ENCODE data around the gene YTHDC2. TPM values are rescaled to one million over a fixed set of nuclear protein-coding genes. Genes with fewer than 3 reads are reported as not detected.

YTHDC2 gene
- total RNA-seq, 2 experiments from 2014 or later = 40.3 to 60.1 TPM

DNA sequence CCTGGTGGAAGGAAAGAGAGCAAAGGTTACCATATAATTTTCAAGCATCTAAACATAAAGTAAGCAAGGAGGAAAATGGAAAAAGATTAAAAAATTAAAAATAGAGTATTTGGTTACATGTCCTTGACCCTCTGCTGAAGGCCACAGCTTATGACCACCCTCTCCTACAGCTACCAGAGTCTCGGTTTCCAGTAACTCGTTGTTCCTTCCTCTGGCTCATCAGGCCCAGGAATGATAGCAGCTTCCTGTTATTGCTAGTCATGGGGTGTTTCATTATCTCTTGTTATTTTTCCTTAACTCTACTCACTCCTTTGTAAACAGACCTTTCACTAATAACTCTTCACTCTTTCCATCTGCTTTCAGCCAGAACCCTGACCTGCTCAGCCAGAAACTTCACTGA lies 102.2 kb downstream of the YTHDC2 start:
- H3K4me3 ChIP-seq (ENCODE audit: low read depth, low read length, poor library complexity, severe bottlenecking) = no peak overlapping the region
- BruUV-seq (replicated peaks) = no TSS peak
- TF ChIP-seq CTCF (conservative IDR thresholded peaks at IDR 0.05; ENCODE audit: low read length) (no peak), EZH2phosphoT487 (IDR thresholded peaks at IDR 0.05; ENCODE audit: borderline replicate concordance, low read depth, low read length) (no peak)
- no peak overlapping the region for H3K4me2 ChIP-seq (ENCODE audit: low read length)
- H3K79me2 ChIP-seq (ENCODE audit: insufficient read depth, low read depth, low read length) = no peaks in the 10 kb centered on the region
- POLR2A ChIA-PET = interaction anchor here (0.5 to 0.7 kb wide), 2 partner anchors 101 to 1268 kb away, joined by 3 read pairs; no protein-coding TSS in a partner anchor
- no peaks in the 10 kb centered on the region for H3K9me2 ChIP-seq (ENCODE audit: insufficient read depth, low read length)
- CTCF ChIA-PET (ENCODE audit: unreplicated experiment) = no interaction called here
- no peaks in the 10 kb centered on the region for H3K9me3 ChIP-seq (ENCODE audit: low read length)
- H3K4me1 ChIP-seq (ENCODE audit: insufficient read depth, low read length, poor library complexity, severe bottlenecking) = no peaks in the 10 kb centered on the region
- H3K27ac ChIP-seq (ENCODE audit: low read depth, low read length, poor library complexity, severe bottlenecking) = no peak overlapping the region
- no peaks in the 10 kb centered on the region for H4K20me1 ChIP-seq (ENCODE audit: insufficient read depth, low read length)
- no peaks in the 10 kb centered on the region for H3K36me3 ChIP-seq (ENCODE audit: insufficient read depth, low read length)
- intact Hi-C loops (cut with micrococcal nuclease; ENCODE audit: unreplicated experiment) = no loop called here
- no peak for DNase-seq (ENCODE audit: low spot score)
- no peak overlapping the region for H2AFZ ChIP-seq (ENCODE audit: low read length)

DNA sequence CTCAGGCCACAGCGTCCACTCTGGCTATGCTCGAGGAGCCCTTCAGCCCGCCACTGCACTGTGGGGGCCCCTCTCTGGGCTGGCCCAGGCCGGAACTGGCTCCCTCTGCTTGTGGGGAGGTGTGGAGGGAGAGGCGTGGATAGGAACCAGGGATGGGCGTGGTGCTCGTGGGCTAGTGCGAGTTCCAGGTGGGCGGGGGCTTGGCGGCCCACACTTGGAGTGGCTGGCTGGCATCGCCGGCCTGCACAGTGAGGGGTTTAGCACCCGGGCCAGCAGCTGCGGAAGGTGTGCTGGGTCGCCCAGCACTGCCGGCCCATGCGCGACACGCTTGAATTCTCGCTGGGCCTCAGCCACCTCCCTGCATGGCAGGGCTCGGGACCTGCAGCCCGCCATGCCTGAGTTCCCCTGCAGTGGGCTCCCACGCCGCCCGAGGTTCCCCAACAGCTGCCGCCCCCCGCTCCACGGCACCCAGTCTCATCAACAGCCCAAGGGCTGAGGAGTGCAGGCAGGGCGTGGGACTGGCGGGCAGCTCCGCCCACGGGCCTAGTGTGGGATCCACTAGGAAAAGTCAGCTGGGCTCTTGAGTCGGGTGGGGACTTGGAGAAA lies 103.8 kb downstream of the YTHDC2 start:
- intact Hi-C loops (cut with micrococcal nuclease; ENCODE audit: unreplicated experiment) = no loop called here
- Histone ChIP-seq H3K9me2 (ENCODE audit: insufficient read depth, low read length) (no peaks in the 10 kb centered on the region), H3K79me2 (ENCODE audit: insufficient read depth, low read depth, low read length) (no peaks in the 10 kb centered on the region), H3K4me2 (ENCODE audit: low read length) (no peak overlapping the region), H3K27ac (ENCODE audit: low read depth, low read length, poor library complexity, severe bottlenecking) (no peak overlapping the region), H3K36me3 (ENCODE audit: insufficient read depth, low read length) (no peaks in the 10 kb centered on the region), H3K9me3 (ENCODE audit: low read length) (no peaks in the 10 kb centered on the region), H3K4me1 (ENCODE audit: insufficient read depth, low read length, poor library complexity, severe bottlenecking) (no peaks in the 10 kb centered on the region), H4K20me1 (ENCODE audit: insufficient read depth, low read length) (no peaks in the 10 kb centered on the region), H2AFZ (ENCODE audit: low read length) (no peak overlapping the region), H3K4me3 (ENCODE audit: low read depth, low read length, poor library complexity, severe bottlenecking) (no peak overlapping the region)
- TF ChIP-seq CTCF (conservative IDR thresholded peaks at IDR 0.05; ENCODE audit: low read length) (no peak), EZH2phosphoT487 (IDR thresholded peaks at IDR 0.05; ENCODE audit: borderline replicate concordance, low read depth, low read length) (no peak)
- CTCF ChIA-PET (ENCODE audit: unreplicated experiment) = no interaction called here
- no peak for DNase-seq (ENCODE audit: low spot score)
- POLR2A ChIA-PET = interaction anchor here (0.7 kb wide), 1 partner anchor 9 kb away, joined by 5 read pairs; no protein-coding TSS in a partner anchor
- no TSS peak for BruUV-seq (replicated peaks)

GRCh38 chr5:113632996-113633395 lies 119.5 kb downstream of the YTHDC2 start:
- Histone ChIP-seq H3K36me3 (ENCODE audit: insufficient read depth, low read length) (no peaks in the 10 kb centered on the region), H3K27ac (ENCODE audit: low read depth, low read length, poor library complexity, severe bottlenecking) (no peak overlapping the region), H4K20me1 (ENCODE audit: insufficient read depth, low read length) (no peaks in the 10 kb centered on the region), H3K4me1 (ENCODE audit: insufficient read depth, low read length, poor library complexity, severe bottlenecking) (no peaks in the 10 kb centered on the region), H3K9me2 (ENCODE audit: insufficient read depth, low read length) (no peaks in the 10 kb centered on the region), H3K9me3 (ENCODE audit: low read length) (no peaks in the 10 kb centered on the region), H3K4me2 (ENCODE audit: low read length) (no peak overlapping the region), H3K4me3 (ENCODE audit: low read depth, low read length, poor library complexity, severe bottlenecking) (no peak overlapping the region), H2AFZ (ENCODE audit: low read length) (no peak overlapping the region), H3K79me2 (ENCODE audit: insufficient read depth, low read depth, low read length) (no peaks in the 10 kb centered on the region)
- TF ChIP-seq CTCF (conservative IDR thresholded peaks at IDR 0.05; ENCODE audit: low read length) (no peak), EZH2phosphoT487 (IDR thresholded peaks at IDR 0.05; ENCODE audit: borderline replicate concordance, low read depth, low read length) (no peak)
- CTCF ChIA-PET (ENCODE audit: unreplicated experiment) = no interaction called here
- BruUV-seq (replicated peaks) = no TSS peak
- intact Hi-C loops (cut with micrococcal nuclease; ENCODE audit: unreplicated experiment) = no loop called here
- POLR2A ChIA-PET = interaction anchor here (0.6 kb wide), 2 partner anchors 604 to 1208 kb away, joined by 3 to 4 read pairs; no protein-coding TSS in a partner anchor
- no peak for DNase-seq (ENCODE audit: low spot score)
